RWPE1 (cell line): Measurements from ENCODE around the gene FBXW11.

Experiments used
- CTCF ChIA-PET: fragments of 350-600 bp; sonication (Branson Sonifier 250); formaldehyde crosslinking; extraction: SDS; loops from one replicate; lab custom pipeline; 2021; lab: Yijun Ruan, JAX
- POLR2A ChIA-PET: fragments of 400-600 bp; formaldehyde crosslinking; extraction: SDS; loops from one replicate; lab custom pipeline; 2020; ENCODE audit warnings: antibody characterized with exemption; ENCODE audit not compliant: low non-redundant PET; lab: Yijun Ruan, JAX
- DNase-seq: peaks from one replicate; pipeline ENCODE4 v3.0.0; 2012; ENCODE audit warnings: low spot score
- H3K27ac ChIP-seq: fragments of 450-650 bp; 2 replicates; pipeline ENCODE4 v1.5.1; 2017
- CTCF ChIP-seq: fragments of 450-650 bp; conservative IDR thresholded peaks from 2 replicates; pipeline ENCODE4 v1.5.1; 2017; ENCODE audit warnings: low read depth, mild to moderate bottlenecking

Gene FBXW11

GRCh38 chr5:171863935-171864334 lies 142.5 kb downstream of the FBXW11 start:
- TF ChIP-seq CTCF = no peak
- ChIA-PET CTCF (no interaction called here), POLR2A (no interaction called here)
- peak; percentile 69 for DNase-seq
- H3K27ac ChIP-seq = no peak overlapping the region

GRCh38 chr5:171862624-171863023 lies 143.8 kb downstream of the FBXW11 start:
- H3K27ac ChIP-seq = no peak overlapping the region
- TF ChIP-seq CTCF = no peak
- ChIA-PET POLR2A (no interaction called here), CTCF (interaction anchor here (0.7 kb wide), 1 partner anchor 51 kb away, joined by 3 read pairs; no protein-coding TSS in a partner anchor)
- DNase-seq = no peak

GRCh38 chr5:171861381-171861780 lies 145.1 kb downstream of the FBXW11 start:
- TF ChIP-seq CTCF = no peak
- H3K27ac ChIP-seq = no peak overlapping the region
- POLR2A ChIA-PET = no interaction called here
- CTCF ChIA-PET = interaction anchor here (0.7 to 0.9 kb wide), 2 partner anchors 18 to 439 kb away, joined by 3 read pairs; no protein-coding TSS in a partner anchor
- DNase-seq = no peak

DNA sequence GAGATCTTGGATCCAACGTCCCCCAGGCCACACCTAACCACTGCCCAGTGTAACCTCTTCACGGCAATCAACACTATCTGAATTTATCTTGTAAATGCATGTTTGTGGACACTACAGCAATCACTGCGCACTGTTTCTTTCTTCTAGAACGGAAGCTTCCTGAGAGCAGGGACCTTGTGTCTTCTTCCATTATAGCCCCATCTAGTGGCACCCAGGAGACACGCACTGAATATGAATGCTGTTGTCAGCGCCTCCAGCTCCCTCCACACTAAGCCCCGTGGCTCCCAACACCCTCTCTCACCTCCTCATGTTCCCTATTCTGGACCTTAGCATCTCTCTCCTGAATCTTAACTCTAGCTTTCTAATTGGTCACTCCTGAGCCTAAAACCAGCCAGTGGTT lies 148.1 kb downstream of the FBXW11 start:
- TF ChIP-seq CTCF = peak; percentile 52
- ChIA-PET POLR2A (interaction anchor here (0.6 kb wide), 1 partner anchor 338 kb away, joined by 5 read pairs; no protein-coding TSS in a partner anchor), CTCF (interaction anchor here (0.6 to 2.2 kb wide), 11 partner anchors 10 to 1125 kb away, joined by 3 to 7 read pairs (median 3); partner anchors contain the start of gene FGF18)
- no peak overlapping the region for H3K27ac ChIP-seq
- DNase-seq = peak; percentile 41

DNA sequence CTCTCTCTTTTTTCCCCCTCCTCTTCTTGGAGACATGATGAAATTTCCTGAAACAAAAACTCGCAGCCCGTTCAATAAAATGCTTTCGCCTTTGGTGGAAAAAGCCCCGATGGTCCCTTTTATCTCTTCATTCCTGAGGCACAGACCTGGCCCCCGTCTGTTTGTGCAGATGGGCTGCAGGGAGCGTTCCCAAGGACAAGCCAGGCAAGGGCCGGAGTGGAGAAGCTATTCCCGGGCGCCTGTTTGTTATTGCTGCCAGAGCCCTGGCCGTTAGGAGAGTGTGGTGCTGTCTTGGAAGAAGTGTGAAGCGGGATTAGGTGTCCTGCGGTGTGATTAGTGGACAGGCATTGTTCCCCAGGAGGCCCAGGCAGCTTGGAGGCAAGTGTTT lies 149.0 kb downstream of the FBXW11 start:
- no peak for TF ChIP-seq CTCF
- CTCF ChIA-PET = interaction anchor here (0.6 to 1.3 kb wide), 4 partner anchors 17 to 1038 kb away, joined by 3 to 6 read pairs (median 4); partner anchors contain the start of gene FGF18
- no peak for DNase-seq
- no peak overlapping the region for H3K27ac ChIP-seq
- POLR2A ChIA-PET = interaction anchor here (0.6 kb wide), 1 partner anchor 337 kb away, joined by 5 read pairs; no protein-coding TSS in a partner anchor

GRCh38 chr5:171855798-171856763 lies 150.4 kb downstream of the FBXW11 start:
- no peak for DNase-seq
- TF ChIP-seq CTCF = no peak
- H3K27ac ChIP-seq = no peak overlapping the region
- CTCF ChIA-PET = interaction anchor here (0.6 kb wide), 1 partner anchor 226 kb away, joined by 3 read pairs; no protein-coding TSS in a partner anchor
- POLR2A ChIA-PET = no interaction called here
